ENCODE results near the gene MZT2A. TPM values are rescaled to one million over a fixed set of nuclear protein-coding genes. Genes with fewer than 3 reads are reported as not detected.
A peak's percentile ranks its signal among the peaks of the same experiment; 100 is the strongest.
"Not testable (repeated sequence)": the region's sequence is repeated elsewhere in the genome, so short reads cannot be mapped to it uniquely, and the experiment has no call there.

The MZT2A gene
- polyA plus RNA-seq, 3 donors = 11.1 to 26.0 (median 13.6) TPM

- Histone ChIP-seq H3K4me2 (replicated peaks; ENCODE audit: extremely low read depth, low read length, poor library complexity, severe bottlenecking) (no peak overlapping the region), H2AFZ (ENCODE audit: insufficient read depth, low read depth, low read length, poor library complexity, severe bottlenecking) (no peak overlapping the region), H3K36me3 (replicated peaks in 1 of 2; ENCODE audit: control insufficient read depth in 1 of 2, insufficient read depth in 2 of 2, low read length in 2 of 2) (peaks cover 23 to 41% of the 10 kb centered on the region in 2 donors), H3K79me2 (ENCODE audit: insufficient read depth, low read length) (no peaks in the 10 kb centered on the region), H3K4me3 (replicated peaks in 1 of 3; ENCODE audit: low read depth in 2 of 3, low read length in 3 of 3) (no peak overlapping the region), H3K27me3 (ENCODE audit: control insufficient read depth in 2 of 2, insufficient read depth in 2 of 2, low read length in 2 of 2) (no peaks in the 10 kb centered on the region), H3K9ac (ENCODE audit: insufficient read depth, low read length, poor library complexity, severe bottlenecking) (no peak overlapping the region), H3K9me3 (replicated peaks in 1 of 2; ENCODE audit: control insufficient read depth in 1 of 2, insufficient read depth in 1 of 2, low read length in 2 of 2) (no peaks in the 10 kb centered on the region), H4K20me1 (ENCODE audit: insufficient read depth, low read length) (no peaks in the 10 kb centered on the region), H3K27ac (ENCODE audit: low read depth in 1 of 2, low read length in 2 of 2) (no peak overlapping the region), H3K4me1 (ENCODE audit: control insufficient read depth in 1 of 2, insufficient read depth in 2 of 2, low read length in 2 of 2) (no peaks in the 10 kb centered on the region)
- H3K9me3 Mint-ChIP-seq = peaks cover 0 to 2% (median 0%) of the 10 kb centered on the region in 7 donors
- no peak for TF ChIP-seq CTCF (IDR thresholded peaks at IDR 0.05)
- intact Hi-C loops (cut with micrococcal nuclease) = no loop called here
- WGBS (ENCODE audit: insufficient coverage) = 94% methylated on average over 13 of the region's 20 CpGs
- H3K27ac Mint-ChIP-seq = peak overlapping the region in 1 of 7 donors; percentile 5
- DNase-seq = no peak
- H3K27me3 Mint-ChIP-seq (ENCODE audit: low read depth in 3 of 3) = peaks cover 3 to 15% (median 6%) of the 10 kb centered on the region in 3 donors
- H3K4me3 Mint-ChIP-seq = no peak overlapping the region
- H3K4me1 Mint-ChIP-seq = peaks cover under 1% of the 10 kb centered on the region
- peaks cover 19 to 44% of the 10 kb centered on the region in 2 donors for H3K36me3 Mint-ChIP-seq
Observed at GRCh38 chr2:131521961-131522781, 30.0 kb upstream of the MZT2A start.

GRCh38 chr2:131521524-131521923 is 29.3 kb upstream of the MZT2A start:
- DNase-seq; H3K4me3 Mint-ChIP-seq; H4K20me1 ChIP-seq (ENCODE audit: insufficient read depth, low read length); H3K27ac Mint-ChIP-seq; H3K4me1 Mint-ChIP-seq; H3K9ac ChIP-seq (ENCODE audit: insufficient read depth, low read length, poor library complexity, severe bottlenecking); H3K4me1 ChIP-seq (ENCODE audit: control insufficient read depth in 1 of 2, insufficient read depth in 2 of 2, low read length in 2 of 2); H2AFZ ChIP-seq (ENCODE audit: insufficient read depth, low read depth, low read length, poor library complexity, severe bottlenecking); H3K27ac ChIP-seq (ENCODE audit: low read depth in 1 of 2, low read length in 2 of 2); H3K4me3 ChIP-seq (replicated peaks in 1 of 3; ENCODE audit: low read depth in 2 of 3, low read length in 3 of 3); H3K9me3 Mint-ChIP-seq; H3K27me3 ChIP-seq (ENCODE audit: control insufficient read depth in 2 of 2, insufficient read depth in 2 of 2, low read length in 2 of 2); H3K79me2 ChIP-seq (ENCODE audit: insufficient read depth, low read length); H3K27me3 Mint-ChIP-seq (ENCODE audit: low read depth in 3 of 3); H3K4me2 ChIP-seq (replicated peaks; ENCODE audit: extremely low read depth, low read length, poor library complexity, severe bottlenecking); H3K9me3 ChIP-seq (replicated peaks in 1 of 2; ENCODE audit: control insufficient read depth in 1 of 2, insufficient read depth in 1 of 2, low read length in 2 of 2); intact Hi-C loops (cut with micrococcal nuclease): not testable (repeated sequence)
- H3K36me3 ChIP-seq (replicated peaks in 1 of 2; ENCODE audit: control insufficient read depth in 1 of 2, insufficient read depth in 2 of 2, low read length in 2 of 2) = peaks cover 24 to 47% of the 10 kb centered on the region in 2 donors
- peaks cover 23 to 51% of the 10 kb centered on the region in 2 donors for H3K36me3 Mint-ChIP-seq
- WGBS (ENCODE audit: insufficient coverage) = 94% methylated on average over 5 of the region's 6 CpGs
